Adipose tissue (tissue), 3 donors: ENCODE measurements around the gene AEBP1. TPM values are rescaled to one million over a fixed set of nuclear protein-coding genes. Genes with fewer than 3 reads are reported as not detected.

ENCODE experiments used
- H3K27ac ChIP-seq: one replicate; pipeline ENCODE4 v1.5.1; 2013; ENCODE audit warnings: low read depth, low read length
- WGBS, 3 donors: extraction: QIAGEN DNeasy Blood & Tissue Kit; methylation state at CpG; one replicate each; pipeline ENCODE4 v1.1.7; 2013; 5-methylcytosine and 5-hydroxymethylcytosine counted together
- polyA plus RNA-seq, 3 donors: library from polyadenylated mRNA; stranded (reverse); fragments of 200-250 nt; gene quantifications; one replicate each; pipeline ENCODE4 v1.2.3, GENCODE V29; 2013
- donor health status: healthy with polysubstance abuse.
- donor health status: Bipolar disorder and iron deficiency.
- donor health status: healthy.

Gene AEBP1
- polyA plus RNA-seq, 3 donors = 10.2 to 71.6 (median 65.6) TPM

- no peak within 1 kb of the TSS for H3K27ac ChIP-seq
- 22 to 30% (median 22%) methylated on average over 14 of the region's 14 CpGs for WGBS, 3 donors
Observed at GRCh38 chr7:44065431-44066110, 38.6 kb upstream of the AEBP1 start, which contains the start of gene PGAM2. TSS of gene PGAM2 (minus strand) at chr7:44065567. CDS start at chr7:44065529, 38 bp downstream.

- 23 to 50% (median 41%) methylated on average over 5 to 6 of the region's 6 CpGs for WGBS, 3 donors
Observed at GRCh38 chr7:44066111-44066460, 38.1 kb upstream of the AEBP1 start.

GRCh38 chr7:44066494-44067063 is 37.6 kb upstream of the AEBP1 start:
- 63 to 73% (median 68%) methylated on average over 7 of the region's 7 CpGs for WGBS, 3 donors
- no peak overlapping the region for H3K27ac ChIP-seq

More at GRCh38 chr7:44066111-44066460, 38.1 kb upstream of the AEBP1 start:
- H3K27ac ChIP-seq = no peak overlapping the region

- 86 to 88% (median 87%) methylated on average over 11 of the region's 11 CpGs for WGBS, 3 donors
- no peak overlapping the region for H3K27ac ChIP-seq
Observed at GRCh38 chr7:44067064-44067951, 36.8 kb upstream of the AEBP1 start.

- 66 to 76% (median 69%) methylated on average over 7 of the region's 7 CpGs for WGBS, 3 donors
- no peak overlapping the region for H3K27ac ChIP-seq
Observed at GRCh38 chr7:44068054-44068453, 36.1 kb upstream of the AEBP1 start.

- WGBS, 3 donors = 68 to 76% (median 72%) methylated on average over 9 of the region's 9 CpGs
- no peak overlapping the region for H3K27ac ChIP-seq
Observed at GRCh38 chr7:44071726-44072363, 32.3 kb upstream of the AEBP1 start.

- H3K27ac ChIP-seq = no peak overlapping the region
- 49 to 62% (median 54%) methylated on average over 12 of the region's 12 CpGs for WGBS, 3 donors
Observed at GRCh38 chr7:44072364-44073231, 31.5 kb upstream of the AEBP1 start.

- WGBS, 3 donors = 50 to 68% (median 51%) methylated on average over 25 to 26 of the region's 26 CpGs
Observed at GRCh38 chr7:44073664-44074348, 30.3 kb upstream of the AEBP1 start.

GRCh38 chr7:44074349-44074695 is 29.8 kb upstream of the AEBP1 start:
- WGBS, 3 donors = 67 to 85% (median 70%) methylated on average over 13 of the region's 13 CpGs
- H3K27ac ChIP-seq = no peak overlapping the region

More at GRCh38 chr7:44073664-44074348, 30.3 kb upstream of the AEBP1 start:
- no peak overlapping the region for H3K27ac ChIP-seq

GRCh38 chr7:44075296-44076075 is 28.7 kb upstream of the AEBP1 start:
- WGBS, 3 donors = 91 to 97% (median 92%) methylated on average over 17 of the region's 17 CpGs
- no peak overlapping the region for H3K27ac ChIP-seq

GRCh38 chr7:44076101-44076895 is 27.8 kb upstream of the AEBP1 start:
- H3K27ac ChIP-seq = no peak overlapping the region
- 95 to 96% (median 95%) methylated on average over 20 of the region's 20 CpGs for WGBS, 3 donors

GRCh38 chr7:44077061-44077460 is 27.1 kb upstream of the AEBP1 start:
- WGBS, 3 donors = 78 to 91% (median 87%) methylated on average over 9 of the region's 9 CpGs
- no peak overlapping the region for H3K27ac ChIP-seq

- WGBS, 3 donors = 71 to 89% (median 71%) methylated on average over 5 of the region's 5 CpGs
- no peak overlapping the region for H3K27ac ChIP-seq
Observed at GRCh38 chr7:44077681-44078091, 26.5 kb upstream of the AEBP1 start.

- 87 to 91% (median 88%) methylated on average over 8 of the region's 8 CpGs for WGBS, 3 donors
- no peak overlapping the region for H3K27ac ChIP-seq
Observed at GRCh38 chr7:44078521-44078920, 25.6 kb upstream of the AEBP1 start.

- H3K27ac ChIP-seq = no peak overlapping the region
- WGBS, 3 donors = 83 to 92% (median 87%) methylated on average over 11 of the region's 11 CpGs
Observed at GRCh38 chr7:44079331-44080021, 24.7 kb upstream of the AEBP1 start.
